Measurements from ENCODE around the gene AGAP2. TPM values are rescaled to one million over a fixed set of nuclear protein-coding genes. Genes with fewer than 3 reads are reported as not detected.

The AGAP2 gene
- total RNA-seq, 4 donors from 2014 or later: 0.49 to 2.8 (median 2.0) TPM

- TF ChIP-seq CTCF (IDR thresholded peaks at IDR 0.05; ENCODE audit: low read depth): no peak
These were observed 12.9 kb upstream of the AGAP2 start for GRCh38 chr12:57751432-57751787.

GRCh38 chr12:57750561-57751431 lies 12.3 kb upstream of the AGAP2 start:
- no peak for TF ChIP-seq CTCF (IDR thresholded peaks at IDR 0.05; ENCODE audit: low read depth)

DNA sequence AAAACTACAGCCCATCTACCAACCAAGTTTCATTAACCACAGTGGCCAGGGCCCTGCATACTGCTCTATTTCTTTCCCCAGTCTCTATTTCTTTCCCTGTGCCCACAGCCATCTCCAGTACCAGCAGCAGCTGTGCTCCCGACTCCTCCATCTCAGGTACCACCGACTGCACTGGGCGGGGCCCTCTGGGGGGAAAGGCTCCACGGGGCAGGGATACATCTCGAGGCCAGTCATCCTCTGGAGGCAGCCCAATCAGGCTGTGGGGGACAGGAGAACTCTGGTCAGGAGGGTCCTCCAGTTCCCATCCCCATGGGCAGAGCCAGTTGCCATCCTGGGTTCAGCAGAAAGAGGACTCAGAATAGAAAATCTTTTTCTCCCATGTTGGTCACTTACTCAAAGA lies 10.5 kb upstream of the AGAP2 start:
- no peak for TF ChIP-seq CTCF (IDR thresholded peaks at IDR 0.05; ENCODE audit: low read depth)

GRCh38 chr12:57746025-57746424 lies 7.5 kb upstream of the AGAP2 start:
- TF ChIP-seq CTCF (IDR thresholded peaks at IDR 0.05; ENCODE audit: low read depth): no peak

GRCh38 chr12:57745485-57745881 lies 6.9 kb upstream of the AGAP2 start:
- TF ChIP-seq CTCF (IDR thresholded peaks at IDR 0.05; ENCODE audit: low read depth): no peak

- no peak for TF ChIP-seq CTCF (IDR thresholded peaks at IDR 0.05; ENCODE audit: low read depth)
These were observed 6.4 kb upstream of the AGAP2 start, which contains the start of gene TSPAN31 for GRCh38 chr12:57744777-57745484. TSS of gene TSPAN31 (plus strand) at chr12:57745039. CDS start at chr12:57745155, 116 bp downstream.

DNA sequence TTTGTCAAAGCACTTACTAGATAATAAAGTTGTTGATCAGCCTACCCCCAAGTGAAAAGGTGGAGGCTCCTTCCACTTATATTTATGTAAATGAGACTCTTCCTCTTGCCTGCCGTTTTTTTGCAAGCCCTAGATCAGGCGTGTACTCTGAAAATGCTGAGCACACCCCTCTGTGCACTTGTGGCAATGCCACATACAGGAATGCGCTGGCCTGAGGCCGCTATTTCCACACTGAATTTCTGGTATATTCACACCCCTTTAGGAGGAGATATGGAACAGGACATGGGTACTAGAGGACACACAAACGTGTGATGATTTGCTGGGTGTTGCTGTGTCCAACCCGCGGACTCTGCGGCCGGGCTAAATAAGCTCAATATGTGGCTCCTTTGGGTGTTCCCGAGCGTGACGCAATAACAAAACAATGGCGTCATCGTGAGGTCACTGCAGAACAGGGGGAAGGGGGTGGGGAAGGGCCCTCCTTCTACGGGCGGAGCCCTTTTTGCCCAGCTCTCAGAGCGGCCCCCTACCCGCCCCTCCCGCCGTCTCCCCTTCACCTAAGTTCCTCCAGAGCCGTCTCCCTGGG lies 5.7 kb upstream of the AGAP2 start:
- no peak for TF ChIP-seq CTCF (IDR thresholded peaks at IDR 0.05; ENCODE audit: low read depth)
